ENCODE results near the gene EPAS1.

The EPAS1 gene

DNA sequence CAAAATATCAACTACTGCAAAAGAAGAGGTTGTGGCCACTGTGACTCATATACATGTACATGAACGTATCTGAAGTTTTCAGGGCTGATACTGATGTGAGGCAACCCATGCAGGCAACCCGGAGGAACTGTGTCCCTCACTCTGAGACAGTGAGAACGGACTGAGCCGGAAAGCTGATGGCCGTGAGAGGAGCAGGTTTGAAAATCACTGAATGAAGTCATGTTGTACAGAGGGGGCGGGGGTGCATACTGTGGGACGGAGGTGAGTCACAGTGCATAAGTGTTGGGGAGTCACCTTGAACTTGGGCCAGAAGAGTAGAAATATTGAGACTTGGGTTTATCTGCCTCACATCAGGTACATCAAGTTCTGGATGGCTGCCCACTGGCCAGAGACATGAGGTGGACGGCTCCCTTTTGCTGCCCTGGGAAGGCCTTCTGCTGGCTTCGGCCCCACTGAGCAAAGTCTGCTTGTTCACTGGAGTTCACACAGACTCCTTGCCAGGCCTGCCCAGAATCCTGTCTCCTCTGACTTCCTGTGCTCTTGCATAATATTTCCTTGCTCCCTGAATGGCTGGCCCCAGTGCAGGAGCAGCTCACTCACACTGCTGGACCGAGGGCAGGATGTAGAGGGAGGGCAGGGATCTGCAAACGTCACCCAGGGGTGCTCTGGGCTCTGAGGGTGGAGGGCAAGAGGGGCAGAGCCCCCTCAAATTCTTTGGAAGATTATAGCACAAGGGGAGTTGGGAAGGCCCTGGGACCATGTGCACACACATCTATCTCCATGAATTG is 18.1 kb downstream of the EPAS1 start:
- no peak for DNase-seq
- H3K4me1 ChIP-seq (ENCODE audit: low read length) = no peaks in the 10 kb centered on the region
- no peaks in the 10 kb centered on the region for H3F3A ChIP-seq (ENCODE audit: insufficient read depth, low read length)

DNA sequence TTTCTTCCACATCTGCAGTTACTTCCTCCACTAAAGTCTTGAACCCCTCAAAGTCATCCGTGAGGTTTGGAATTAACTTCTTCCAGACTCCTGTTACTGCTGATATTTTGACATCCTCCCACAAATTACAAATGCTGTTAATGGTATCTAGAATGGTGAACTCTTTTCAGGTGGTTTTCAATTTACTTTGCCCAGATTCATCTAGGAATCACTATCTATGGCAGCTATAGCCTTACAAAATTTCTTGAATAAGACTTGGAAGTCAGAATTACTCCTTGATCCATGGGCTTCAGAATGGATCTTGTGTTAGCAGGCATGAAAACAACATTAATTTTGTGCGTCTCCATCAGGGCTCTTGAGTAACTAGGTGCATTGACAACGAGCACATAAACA is 19.9 kb downstream of the EPAS1 start:
- no peak overlapping the region for H3K4me3 ChIP-seq (ENCODE audit: low read length)
- no peaks in the 10 kb centered on the region for H3K27me3 ChIP-seq (replicated peaks; ENCODE audit: insufficient read depth, low read length)
- no peak overlapping the region for H3K9ac ChIP-seq (ENCODE audit: low read length)
- H3K4me1 ChIP-seq (ENCODE audit: low read length) = no peaks in the 10 kb centered on the region
- H3K9me3 ChIP-seq (replicated peaks; ENCODE audit: insufficient read depth, low read length) = no peaks in the 10 kb centered on the region
- no peak for DNase-seq
- TF ChIP-seq EZH2phosphoT487 (IDR thresholded peaks at IDR 0.05; ENCODE audit: low read length) (no peak), EZH2 (optimal IDR thresholded peaks at IDR 0.05; ENCODE audit: low read depth, low read length) (no peak)
- TF ChIP-seq, protein P1, sequence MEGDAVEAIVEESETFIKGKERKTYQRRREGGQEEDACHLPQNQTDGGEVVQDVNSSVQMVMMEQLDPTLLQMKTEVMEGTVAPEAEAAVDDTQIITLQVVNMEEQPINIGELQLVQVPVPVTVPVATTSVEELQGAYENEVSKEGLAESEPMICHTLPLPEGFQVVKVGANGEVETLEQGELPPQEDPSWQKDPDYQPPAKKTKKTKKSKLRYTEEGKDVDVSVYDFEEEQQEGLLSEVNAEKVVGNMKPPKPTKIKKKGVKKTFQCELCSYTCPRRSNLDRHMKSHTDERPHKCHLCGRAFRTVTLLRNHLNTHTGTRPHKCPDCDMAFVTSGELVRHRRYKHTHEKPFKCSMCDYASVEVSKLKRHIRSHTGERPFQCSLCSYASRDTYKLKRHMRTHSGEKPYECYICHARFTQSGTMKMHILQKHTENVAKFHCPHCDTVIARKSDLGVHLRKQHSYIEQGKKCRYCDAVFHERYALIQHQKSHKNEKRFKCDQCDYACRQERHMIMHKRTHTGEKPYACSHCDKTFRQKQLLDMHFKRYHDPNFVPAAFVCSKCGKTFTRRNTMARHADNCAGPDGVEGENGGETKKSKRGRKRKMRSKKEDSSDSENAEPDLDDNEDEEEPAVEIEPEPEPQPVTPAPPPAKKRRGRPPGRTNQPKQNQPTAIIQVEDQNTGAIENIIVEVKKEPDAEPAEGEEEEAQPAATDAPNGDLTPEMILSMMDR (IDR thresholded peaks at IDR 0.05; ENCODE audit: low read length) = no peak
- no peaks in the 10 kb centered on the region for H3K36me3 ChIP-seq (replicated peaks; ENCODE audit: insufficient read depth, low read length)
- no peak overlapping the region for H3K27ac ChIP-seq (ENCODE audit: low read length)
- no peaks in the 10 kb centered on the region for H3K9me2 ChIP-seq (replicated peaks; ENCODE audit: insufficient read depth, low read length)
- H3K79me2 ChIP-seq (ENCODE audit: low read length) = no peaks in the 10 kb centered on the region
- no peak overlapping the region for H2AFZ ChIP-seq (ENCODE audit: low read length)
- no peaks in the 10 kb centered on the region for H4K20me1 ChIP-seq (ENCODE audit: insufficient read depth, low read length)
- H3F3A ChIP-seq (ENCODE audit: insufficient read depth, low read length) = no peaks in the 10 kb centered on the region
- H3K4me2 ChIP-seq (ENCODE audit: low read depth, low read length) = no peak overlapping the region

More for the DNA sequence above, 18.1 kb downstream of the EPAS1 start:
- no peaks in the 10 kb centered on the region for H3K79me2 ChIP-seq (ENCODE audit: low read length)
- H3K9ac ChIP-seq (ENCODE audit: low read length) = no peak overlapping the region
- H3K4me2 ChIP-seq (ENCODE audit: low read depth, low read length) = no peak overlapping the region
- H3K9me3 ChIP-seq (replicated peaks; ENCODE audit: insufficient read depth, low read length) = no peaks in the 10 kb centered on the region
- no peaks in the 10 kb centered on the region for H4K20me1 ChIP-seq (ENCODE audit: insufficient read depth, low read length)
- no peak overlapping the region for H3K27ac ChIP-seq (ENCODE audit: low read length)
- H3K9me2 ChIP-seq (replicated peaks; ENCODE audit: insufficient read depth, low read length) = no peaks in the 10 kb centered on the region
- H3K4me3 ChIP-seq (ENCODE audit: low read length) = no peak overlapping the region
- no peak overlapping the region for H2AFZ ChIP-seq (ENCODE audit: low read length)
- H3K27me3 ChIP-seq (replicated peaks; ENCODE audit: insufficient read depth, low read length) = no peaks in the 10 kb centered on the region
- H3K36me3 ChIP-seq (replicated peaks; ENCODE audit: insufficient read depth, low read length) = no peaks in the 10 kb centered on the region
- TF ChIP-seq, protein P1 (IDR thresholded peaks at IDR 0.05; ENCODE audit: low read length) = no peak
- TF ChIP-seq EZH2phosphoT487 (IDR thresholded peaks at IDR 0.05; ENCODE audit: low read length) (no peak), EZH2 (optimal IDR thresholded peaks at IDR 0.05; ENCODE audit: low read depth, low read length) (no peak)

DNA sequence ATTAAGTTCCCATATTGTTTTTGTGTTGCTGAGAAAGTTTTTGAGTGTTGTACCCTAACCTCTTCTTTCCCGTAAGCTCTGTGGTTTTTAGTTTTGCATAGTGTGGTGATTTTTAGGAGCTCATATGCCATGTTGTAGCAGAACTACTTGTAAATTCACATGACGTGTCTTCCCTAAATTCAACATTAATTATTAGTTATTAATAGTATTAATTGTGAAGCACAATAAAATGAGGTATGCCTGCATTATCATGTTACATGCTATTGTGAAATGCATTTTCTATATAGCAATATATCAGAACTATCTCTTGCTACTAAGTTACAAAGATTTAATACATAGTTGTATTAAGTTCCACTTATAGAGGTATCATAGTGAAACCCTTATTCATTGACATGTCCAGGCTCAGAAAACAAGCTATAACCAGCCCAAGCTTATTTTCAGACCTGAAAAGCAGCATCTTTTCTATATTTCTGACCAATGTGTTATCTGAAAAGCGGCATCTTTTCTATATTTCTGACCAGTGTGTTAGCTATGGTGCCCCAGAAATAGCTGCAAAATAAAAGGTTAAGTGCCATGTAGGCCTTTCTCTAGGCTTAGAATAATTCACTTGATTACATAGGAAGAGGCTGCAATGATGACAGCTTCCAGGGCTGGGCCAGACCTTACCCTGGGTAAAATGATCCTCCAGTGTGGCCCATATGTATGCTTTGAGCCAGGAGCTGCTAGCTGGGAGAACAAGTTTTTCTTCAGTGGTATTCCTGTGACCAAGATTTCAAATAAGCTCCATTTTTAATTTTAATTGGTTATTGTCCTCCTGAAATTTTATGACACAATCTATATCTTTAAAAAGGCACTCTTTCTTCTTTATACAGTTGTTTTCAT is 21.6 kb downstream of the EPAS1 start:
- no peak overlapping the region for H3K4me2 ChIP-seq (ENCODE audit: low read depth, low read length)
- H2AFZ ChIP-seq (ENCODE audit: low read length) = no peak overlapping the region
- H3K4me1 ChIP-seq (ENCODE audit: low read length) = no peaks in the 10 kb centered on the region
- no peaks in the 10 kb centered on the region for H4K20me1 ChIP-seq (ENCODE audit: insufficient read depth, low read length)
- H3K9me2 ChIP-seq (replicated peaks; ENCODE audit: insufficient read depth, low read length) = no peaks in the 10 kb centered on the region
- no peaks in the 10 kb centered on the region for H3K36me3 ChIP-seq (replicated peaks; ENCODE audit: insufficient read depth, low read length)
- DNase-seq = no peak
- H3K9me3 ChIP-seq (replicated peaks; ENCODE audit: insufficient read depth, low read length) = no peaks in the 10 kb centered on the region
- no peaks in the 10 kb centered on the region for H3F3A ChIP-seq (ENCODE audit: insufficient read depth, low read length)
- TF ChIP-seq EZH2phosphoT487 (IDR thresholded peaks at IDR 0.05; ENCODE audit: low read length) (no peak), EZH2 (optimal IDR thresholded peaks at IDR 0.05; ENCODE audit: low read depth, low read length) (no peak)
- TF ChIP-seq, protein P1 (IDR thresholded peaks at IDR 0.05; ENCODE audit: low read length) = no peak
- no peak overlapping the region for H3K9ac ChIP-seq (ENCODE audit: low read length)
- H3K79me2 ChIP-seq (ENCODE audit: low read length) = no peaks in the 10 kb centered on the region
- no peaks in the 10 kb centered on the region for H3K27me3 ChIP-seq (replicated peaks; ENCODE audit: insufficient read depth, low read length)
- H3K4me3 ChIP-seq (ENCODE audit: low read length) = no peak overlapping the region
- H3K27ac ChIP-seq (ENCODE audit: low read length) = no peak overlapping the region

All from MM.1S (cell line).